Measurements from ENCODE around the gene CPLX1.

Gene CPLX1

GRCh38 chr4:855880-856224 is 29.9 kb upstream of the CPLX1 start:
- DNase-seq (ENCODE audit: low spot score), result no peak

- no peak for DNase-seq (ENCODE audit: low spot score)
Observed at GRCh38 chr4:854356-854755, 28.4 kb upstream of the CPLX1 start.

- DNase-seq (ENCODE audit: low spot score), result no peak
Observed at GRCh38 chr4:853416-853781, 27.5 kb upstream of the CPLX1 start.

GRCh38 chr4:851701-852430 is 25.9 kb upstream of the CPLX1 start:
- no peak for DNase-seq (ENCODE audit: low spot score)

- peak; percentile 35 for DNase-seq (ENCODE audit: low spot score)
Observed at GRCh38 chr4:850323-850945, 24.5 kb upstream of the CPLX1 start.

- DNase-seq (ENCODE audit: low spot score), result no peak
Observed at GRCh38 chr4:849478-850175, 23.7 kb upstream of the CPLX1 start.

- DNase-seq (ENCODE audit: low spot score), result no peak
Observed at GRCh38 chr4:848803-849477, 23.0 kb upstream of the CPLX1 start.

- DNase-seq (ENCODE audit: low spot score), result no peak
Observed at GRCh38 chr4:848307-848691, 22.4 kb upstream of the CPLX1 start.

GRCh38 chr4:845836-846251 is 19.9 kb upstream of the CPLX1 start:
- DNase-seq (ENCODE audit: low spot score), result no peak

GRCh38 chr4:845233-845835 is 19.4 kb upstream of the CPLX1 start:
- DNase-seq (ENCODE audit: low spot score), result no peak

- no peak for DNase-seq (ENCODE audit: low spot score)
Observed at GRCh38 chr4:844752-845232, 18.9 kb upstream of the CPLX1 start.

- no peak for DNase-seq (ENCODE audit: low spot score)
Observed at GRCh38 chr4:839675-840443, 13.9 kb upstream of the CPLX1 start.

- no peak for DNase-seq (ENCODE audit: low spot score)
Observed at GRCh38 chr4:837772-838171, 11.8 kb upstream of the CPLX1 start.

- DNase-seq (ENCODE audit: low spot score), result peak; percentile 29
Observed at GRCh38 chr4:836750-837301, 10.9 kb upstream of the CPLX1 start.

GRCh38 chr4:836003-836511 is 10.1 kb upstream of the CPLX1 start:
- DNase-seq (ENCODE audit: low spot score), result no peak

- no peak for DNase-seq (ENCODE audit: low spot score)
Observed at GRCh38 chr4:835148-836002, 9.4 kb upstream of the CPLX1 start.

GRCh38 chr4:834368-835147 is 8.6 kb upstream of the CPLX1 start:
- no peak for DNase-seq (ENCODE audit: low spot score)

GRCh38 chr4:833731-834367 is 7.9 kb upstream of the CPLX1 start:
- DNase-seq (ENCODE audit: low spot score), result no peak
